Fibroblast of the aortic adventitia (primary cell): ENCODE data around the gene TMEM191C. TPM values are rescaled to one million over a fixed set of nuclear protein-coding genes. Genes with fewer than 3 reads are reported as not detected.
"Not testable (repeated sequence)": the region's sequence is repeated elsewhere in the genome, so short reads cannot be mapped to it uniquely, and the experiment has no call there.

Experiments
- DNase-seq: peaks from one replicate; pipeline ENCODE4 v3.0.0-alpha.2; 2010; ENCODE audit warnings: low read depth
- H3K4me3 ChIP-seq: 2 replicates; pipeline ENCODE4 v1.5.1; 2011; ENCODE audit warnings: low read depth, mild to moderate bottlenecking, control low read depth, low read length, moderate library complexity
- total RNA-seq: library from RNA; depleted of rRNA; stranded (reverse); fragments of >200 nt; gene quantifications from 2 replicates; pipeline ENCODE4 v1.2.3, GENCODE V29; 2012; ENCODE audit warnings: low replicate concordance
- TF ChIP-seq, protein P1 (sequence below): IDR thresholded peaks from 2 replicates; pipeline ENCODE4 v1.5.1; 2011; ENCODE audit warnings: mild to moderate bottlenecking, low read length, control low read depth, inconsistent platforms; ENCODE audit not compliant: insufficient read depth

TMEM191C gene
- total RNA-seq, 1 donor = 0.45 TPM

DNA sequence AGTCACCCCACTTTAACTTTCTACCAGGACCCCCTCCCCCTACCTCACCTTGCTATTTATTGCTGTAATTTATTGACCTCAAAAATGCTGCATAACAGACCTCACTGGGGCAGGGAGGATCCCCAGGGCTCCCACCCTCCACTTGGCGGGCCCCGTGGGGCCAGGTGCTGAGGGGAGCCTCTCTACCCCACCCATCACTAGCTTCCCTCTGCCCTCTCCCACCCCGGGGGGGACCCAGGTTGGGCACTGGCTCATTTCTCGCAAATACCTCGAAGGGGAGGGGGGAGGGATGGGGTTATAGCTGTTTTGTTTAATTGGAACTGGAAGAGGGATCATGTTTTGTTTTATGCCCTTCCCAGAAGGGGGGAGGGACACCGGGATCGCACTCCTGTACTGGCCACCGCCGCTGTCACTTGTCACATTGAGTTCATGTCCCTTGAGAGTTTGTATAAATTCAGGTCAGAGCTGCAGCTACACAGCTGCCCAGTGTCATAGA is 16.3 kb upstream of the TMEM191C start:
- no peak overlapping the region for H3K4me3 ChIP-seq
- TF ChIP-seq, protein P1, sequence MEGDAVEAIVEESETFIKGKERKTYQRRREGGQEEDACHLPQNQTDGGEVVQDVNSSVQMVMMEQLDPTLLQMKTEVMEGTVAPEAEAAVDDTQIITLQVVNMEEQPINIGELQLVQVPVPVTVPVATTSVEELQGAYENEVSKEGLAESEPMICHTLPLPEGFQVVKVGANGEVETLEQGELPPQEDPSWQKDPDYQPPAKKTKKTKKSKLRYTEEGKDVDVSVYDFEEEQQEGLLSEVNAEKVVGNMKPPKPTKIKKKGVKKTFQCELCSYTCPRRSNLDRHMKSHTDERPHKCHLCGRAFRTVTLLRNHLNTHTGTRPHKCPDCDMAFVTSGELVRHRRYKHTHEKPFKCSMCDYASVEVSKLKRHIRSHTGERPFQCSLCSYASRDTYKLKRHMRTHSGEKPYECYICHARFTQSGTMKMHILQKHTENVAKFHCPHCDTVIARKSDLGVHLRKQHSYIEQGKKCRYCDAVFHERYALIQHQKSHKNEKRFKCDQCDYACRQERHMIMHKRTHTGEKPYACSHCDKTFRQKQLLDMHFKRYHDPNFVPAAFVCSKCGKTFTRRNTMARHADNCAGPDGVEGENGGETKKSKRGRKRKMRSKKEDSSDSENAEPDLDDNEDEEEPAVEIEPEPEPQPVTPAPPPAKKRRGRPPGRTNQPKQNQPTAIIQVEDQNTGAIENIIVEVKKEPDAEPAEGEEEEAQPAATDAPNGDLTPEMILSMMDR = no peak
- DNase-seq = no peak

DNA sequence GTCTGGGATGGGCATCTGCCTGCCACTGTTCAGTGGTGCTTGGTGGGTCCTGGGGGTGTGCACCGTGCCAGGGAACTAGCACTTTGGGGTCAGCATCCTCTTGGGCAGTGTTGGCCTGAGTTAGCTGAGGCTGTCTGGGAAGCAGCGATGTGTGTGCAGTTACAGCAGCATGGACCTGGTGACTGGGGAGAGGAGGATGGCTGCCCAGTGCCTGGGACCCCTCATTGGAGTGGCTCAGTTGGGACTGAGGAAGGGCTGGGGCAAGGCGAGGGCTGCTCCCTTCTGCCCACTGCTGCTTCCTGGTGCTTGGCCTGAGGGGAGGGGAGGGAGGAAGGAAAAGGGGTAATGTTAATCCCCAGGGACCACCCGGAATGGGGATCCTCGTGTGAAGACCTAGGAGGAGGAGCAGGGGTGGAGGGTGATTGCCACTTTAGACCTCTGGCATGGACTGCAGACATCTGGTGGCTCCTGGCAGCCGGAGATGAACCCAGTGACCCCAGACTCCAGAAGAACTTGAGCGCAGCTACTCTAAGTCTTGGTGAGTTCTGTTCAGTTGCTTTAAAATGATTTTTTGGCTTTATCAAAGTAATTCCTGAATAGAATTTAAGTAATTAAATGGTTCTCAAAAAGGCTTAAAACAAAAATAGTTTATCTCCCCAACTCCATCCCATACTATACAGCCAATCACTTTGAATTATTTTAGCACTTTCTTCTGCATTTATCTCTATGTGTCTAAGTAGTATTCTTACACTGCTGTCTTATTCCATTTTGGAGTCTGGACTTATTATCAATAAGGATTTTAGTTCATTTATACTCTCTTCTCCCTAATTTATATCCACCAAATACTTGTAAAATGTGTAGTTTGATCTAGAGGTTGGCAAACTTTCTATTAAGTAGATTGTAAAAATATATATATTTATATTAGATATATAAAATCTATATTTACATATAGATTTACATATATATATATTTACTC is 15.4 kb upstream of the TMEM191C start:
- TF ChIP-seq, protein P1 = no peak
- DNase-seq = no peak
- no peak overlapping the region for H3K4me3 ChIP-seq

DNA sequence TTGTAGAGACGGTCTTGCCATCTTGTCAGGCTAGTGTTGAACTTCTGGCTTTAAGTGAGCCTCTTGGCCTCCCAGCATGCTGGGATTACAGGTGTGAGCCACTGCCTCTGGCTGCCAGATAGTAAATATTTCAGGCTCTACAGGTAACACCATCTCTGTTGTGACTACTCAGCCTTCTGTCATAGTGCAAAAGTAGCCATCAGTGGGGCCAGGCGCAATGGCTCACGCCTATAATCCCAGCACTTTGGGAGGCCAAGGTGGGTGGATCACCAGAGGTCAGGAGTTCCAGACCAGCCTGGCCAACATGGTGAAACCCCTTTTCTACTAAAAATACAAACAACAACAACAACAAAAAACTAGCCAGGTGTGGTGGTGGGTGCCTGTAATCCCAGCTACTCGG is 14.5 kb upstream of the TMEM191C start:
- H3K4me3 ChIP-seq, DNase-seq: not testable (repeated sequence)

DNA sequence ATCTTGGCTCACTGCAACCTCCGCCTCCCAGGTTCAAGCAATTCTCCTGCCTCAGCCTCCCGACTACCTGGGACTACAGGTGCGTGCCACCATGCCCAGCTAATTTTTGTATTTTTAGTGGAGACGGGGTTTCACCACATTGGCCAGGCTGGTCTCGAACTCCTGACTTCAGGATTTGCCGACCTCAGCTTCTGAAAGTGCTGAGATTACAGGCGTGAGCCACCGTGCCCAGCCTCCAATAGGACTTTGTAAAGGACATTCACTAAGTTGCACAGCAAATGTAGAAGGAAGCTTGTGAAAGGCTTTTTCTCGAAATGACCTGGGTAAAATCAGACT is 12.2 kb upstream of the TMEM191C start:
- DNase-seq, H3K4me3 ChIP-seq: not testable (repeated sequence)

DNA sequence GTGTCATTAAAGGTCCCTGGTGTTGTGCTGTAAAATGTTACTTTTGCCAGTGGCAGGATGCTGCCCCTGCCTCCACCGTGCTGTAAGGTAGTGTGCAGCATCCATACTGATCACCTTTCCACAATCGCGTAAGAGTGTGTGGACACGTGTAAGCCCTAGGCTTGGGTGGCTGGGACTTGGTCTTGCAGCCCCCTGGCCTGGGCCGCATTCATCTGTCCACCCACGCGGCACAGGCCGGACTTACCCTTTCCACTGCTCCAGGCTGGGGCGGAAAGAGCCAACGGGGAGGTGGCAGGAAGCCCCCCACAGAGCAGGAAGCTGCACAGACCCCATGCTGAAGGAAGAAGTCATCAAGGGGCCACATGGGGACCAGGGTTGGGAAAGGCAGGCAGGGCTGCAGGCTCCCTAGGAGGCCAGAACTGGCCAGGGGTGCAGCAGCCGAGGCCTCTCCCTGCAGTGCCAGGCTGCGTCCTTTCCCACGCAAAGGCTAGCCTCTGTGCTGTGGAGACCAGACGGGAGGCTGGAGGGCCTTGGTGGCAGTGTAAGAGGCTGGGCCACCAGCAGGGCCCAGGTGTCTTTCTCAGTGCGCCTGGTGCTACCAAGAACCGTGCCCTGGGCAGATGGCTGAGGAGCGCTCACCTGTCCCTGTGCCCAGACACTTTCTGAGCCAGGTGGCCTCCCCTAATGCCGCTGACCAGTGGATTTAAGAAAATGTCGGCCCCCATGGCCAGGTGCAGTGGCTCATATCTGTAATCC is 11.7 kb upstream of the TMEM191C start:
- TF ChIP-seq, protein P1 = no peak
- DNase-seq = no peak
- H3K4me3 ChIP-seq = no peak overlapping the region

DNA sequence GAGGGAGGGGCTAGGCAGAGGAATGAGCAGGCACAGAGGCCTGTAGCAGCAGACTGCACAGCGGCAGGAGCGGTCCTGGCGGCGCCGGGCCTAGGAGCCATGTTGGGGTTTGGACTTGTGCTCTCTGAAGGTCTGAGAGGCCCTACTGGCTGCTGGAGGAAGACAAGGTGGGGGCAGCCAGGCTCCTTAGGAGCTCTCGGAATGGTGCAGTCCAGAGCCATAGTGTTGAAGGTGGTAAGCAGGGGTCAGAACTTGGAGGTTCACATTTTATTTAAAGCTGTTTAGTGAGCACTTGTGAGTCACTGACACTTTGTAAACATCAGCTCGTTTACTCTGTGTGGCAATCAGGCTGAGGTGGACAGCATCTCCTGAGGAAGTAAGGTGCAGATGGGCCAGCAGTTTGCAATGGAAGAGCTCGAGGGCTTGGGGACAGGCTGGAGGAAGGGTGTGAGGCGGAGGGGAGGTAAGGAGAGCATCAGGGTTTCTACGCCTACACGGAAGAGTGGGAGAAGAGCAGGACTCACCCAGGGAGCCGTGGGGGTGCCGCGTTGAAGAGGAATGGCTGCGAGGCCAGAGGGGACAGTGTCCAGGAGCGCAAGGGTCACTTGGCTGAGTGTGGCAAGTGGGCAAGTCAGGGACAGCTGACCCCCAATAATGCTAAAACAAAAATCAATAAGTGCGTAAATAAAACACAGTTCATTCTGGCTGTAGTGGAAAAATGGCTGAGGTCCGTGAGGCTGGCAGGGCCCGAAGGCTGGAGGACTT is 10.0 kb upstream of the TMEM191C start:
- no peak overlapping the region for H3K4me3 ChIP-seq
- TF ChIP-seq, protein P1 = no peak
- no peak for DNase-seq

DNA sequence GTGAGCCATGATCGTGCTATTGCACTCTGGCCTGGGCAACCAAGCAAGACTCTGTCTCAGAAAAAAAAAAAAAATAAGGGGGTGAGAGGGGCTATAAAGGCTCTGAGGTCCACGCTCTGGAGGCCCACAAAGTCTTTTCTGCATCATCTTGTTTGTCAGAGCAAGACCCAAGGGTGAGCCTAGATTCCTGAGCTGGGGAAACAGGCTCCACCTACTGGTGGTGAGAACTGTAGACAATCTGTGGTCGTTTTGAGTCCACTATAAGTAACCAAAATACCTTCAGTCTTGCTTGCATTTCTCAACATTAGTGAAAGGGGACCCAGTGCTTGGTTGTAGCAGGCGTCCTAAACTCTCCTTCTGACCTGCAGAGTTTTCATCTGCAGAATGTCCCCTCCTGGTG is 4.5 kb upstream of the TMEM191C start:
- DNase-seq, H3K4me3 ChIP-seq: not testable (repeated sequence)

DNA sequence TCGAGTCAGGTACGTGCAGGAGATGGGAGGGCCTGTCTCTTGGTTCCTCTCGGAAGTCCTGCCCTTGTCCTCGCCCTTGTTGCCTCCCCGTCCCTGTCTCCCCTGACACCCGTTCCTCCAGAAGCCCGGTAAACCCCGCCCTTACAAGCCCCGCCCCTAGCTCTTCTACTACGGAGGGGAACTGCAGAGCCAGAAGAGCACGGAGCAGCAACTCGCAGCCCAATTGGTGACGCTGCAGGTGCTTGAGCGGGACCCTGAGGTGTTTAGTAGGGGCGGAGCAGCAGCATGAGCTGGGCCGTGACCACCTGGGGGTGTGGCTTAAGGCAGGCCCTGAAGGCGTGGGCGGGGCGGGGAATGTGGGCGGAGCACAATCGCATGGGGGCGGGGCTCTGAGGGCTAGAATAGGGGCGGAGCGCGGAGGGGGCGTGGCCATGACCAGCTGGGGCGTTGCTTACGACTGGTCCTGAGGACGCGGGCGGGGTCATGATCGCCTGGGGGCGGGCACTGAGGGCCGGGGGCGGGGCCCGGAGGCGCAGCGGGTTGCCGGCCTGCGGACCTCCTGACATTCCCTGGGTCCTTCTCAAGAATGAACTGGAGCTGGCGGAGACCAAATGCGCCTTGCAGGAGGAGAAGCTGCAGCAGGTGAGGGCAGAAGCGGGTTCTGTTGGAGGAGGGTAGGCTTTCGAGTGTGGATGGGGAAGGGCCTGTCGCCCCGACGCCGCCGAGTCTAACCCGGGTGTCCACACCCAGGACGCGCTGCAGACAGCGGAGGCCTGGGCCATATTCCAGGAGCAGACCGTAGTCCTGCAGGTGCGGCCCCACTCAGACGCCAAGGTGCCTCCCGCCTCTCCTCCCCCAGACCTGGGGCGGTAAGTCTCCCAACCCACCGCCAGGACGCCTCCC is 1.3 kb downstream of the TMEM191C start:
- peak overlapping the region; percentile 60 for H3K4me3 ChIP-seq
- peak; percentile 64 for DNase-seq

DNA sequence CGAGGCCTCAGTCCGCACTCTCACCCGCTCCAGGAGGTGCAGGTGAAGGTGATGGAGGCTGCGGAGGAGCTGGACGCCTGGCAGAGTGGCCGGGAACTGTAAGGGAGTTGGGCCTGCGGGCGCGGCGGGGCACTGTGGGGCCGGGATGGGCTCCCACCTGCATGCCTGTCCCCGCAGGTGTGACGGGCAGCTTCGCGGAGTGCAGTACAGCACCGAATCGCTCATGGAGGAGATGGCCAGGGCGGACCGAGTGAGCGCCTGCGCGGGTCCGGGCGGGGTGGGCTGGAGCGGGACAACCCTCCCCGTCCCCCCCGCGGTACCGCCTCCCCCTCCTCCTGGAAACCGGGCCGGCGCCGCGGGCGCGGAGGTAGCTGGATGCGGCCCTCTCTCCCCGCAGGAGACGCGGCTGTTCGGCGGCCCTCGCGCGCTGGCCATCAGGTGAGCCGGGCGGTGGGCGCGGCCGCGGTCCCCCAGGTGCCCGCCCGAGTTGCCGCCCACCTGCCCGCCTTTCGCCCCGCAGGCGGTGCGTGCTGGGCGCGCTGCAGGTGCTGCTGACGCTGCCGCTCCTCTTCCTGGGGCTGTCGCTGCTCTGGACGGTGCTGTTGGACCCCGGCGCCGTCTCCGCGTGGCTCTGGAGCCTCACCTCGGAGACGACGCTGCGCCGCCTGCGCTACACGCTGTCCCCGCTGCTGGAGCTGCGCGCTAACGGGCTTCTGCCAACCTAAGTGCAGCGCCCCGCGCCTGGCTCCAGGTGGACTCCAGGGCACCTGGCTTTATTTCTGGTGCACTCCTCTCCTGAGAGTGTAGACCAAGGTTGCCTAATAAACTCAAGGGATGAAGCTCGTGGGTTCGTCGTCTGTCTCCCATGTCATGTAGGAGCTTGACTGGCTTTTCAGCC is 2.2 kb downstream of the TMEM191C start:
- not testable (repeated sequence) for H3K4me3 ChIP-seq, DNase-seq

DNA sequence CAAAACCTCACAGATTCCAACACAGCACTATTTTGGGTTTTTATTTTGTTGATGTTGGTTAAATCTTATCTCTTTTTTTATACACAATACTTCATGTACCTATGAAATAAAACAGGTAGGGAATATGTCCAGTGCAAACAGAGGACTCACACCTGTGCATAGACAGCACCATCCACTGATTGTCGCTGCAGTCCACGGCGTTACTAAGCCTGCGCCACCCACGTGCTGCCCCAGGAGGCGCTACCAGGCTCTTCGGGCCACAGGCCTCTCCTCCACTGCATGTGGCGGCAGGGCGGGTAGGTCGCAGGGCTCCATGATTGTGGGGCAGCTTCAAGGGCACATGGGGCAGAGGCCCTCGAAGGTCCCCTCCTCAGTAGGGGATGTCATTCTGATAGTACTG is 5.8 kb downstream of the TMEM191C start:
- not testable (repeated sequence) for H3K4me3 ChIP-seq, DNase-seq

DNA sequence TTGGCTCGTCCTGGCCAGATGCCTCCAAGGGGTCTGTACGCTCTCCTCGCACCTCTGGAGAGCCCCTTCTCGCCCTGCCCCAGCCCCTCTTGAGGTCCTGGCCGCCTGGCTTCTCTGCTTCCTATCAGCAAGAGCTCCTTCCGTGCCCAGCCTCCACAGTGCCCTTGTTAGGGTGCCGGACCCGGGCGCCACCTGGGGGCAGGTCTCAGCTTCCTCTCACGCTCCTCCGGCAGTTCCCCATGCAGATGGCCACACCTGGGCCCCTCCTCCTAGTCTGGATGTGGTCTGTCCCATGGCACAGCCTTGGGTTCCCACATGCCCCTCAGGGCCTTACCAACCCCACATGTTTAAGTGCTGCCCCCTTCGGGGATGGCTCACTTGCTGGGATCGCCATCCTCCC is 6.5 kb downstream of the TMEM191C start:
- not testable (repeated sequence) for H3K4me3 ChIP-seq, DNase-seq
